ENCODE data around the gene CNTNAP5. TPM values are rescaled to one million over a fixed set of nuclear protein-coding genes. Genes with fewer than 3 reads are reported as not detected.

The CNTNAP5 gene
- polyA plus RNA-seq, 1 donor = 2.2 TPM

DNA sequence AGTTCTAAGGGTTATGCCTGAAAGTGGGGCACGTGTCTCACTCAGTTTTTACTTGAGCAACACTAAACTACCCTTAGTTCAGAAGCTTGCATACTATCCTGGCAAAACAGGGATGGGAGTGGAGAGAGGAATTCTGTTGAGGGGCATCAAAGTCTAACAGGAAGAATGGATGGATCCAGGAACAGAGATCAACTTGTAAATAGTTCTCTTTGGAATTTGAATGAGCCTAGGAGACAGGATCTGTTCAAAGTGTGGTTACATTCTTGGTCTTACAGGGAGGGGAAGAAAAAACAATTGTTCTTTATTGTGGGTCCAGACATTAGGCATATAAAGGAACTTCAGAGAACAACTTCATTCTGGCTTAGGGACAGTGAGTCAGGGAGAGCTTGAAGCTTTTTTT is 560.2 kb downstream of the CNTNAP5 start:
- DNase-seq = peak; percentile 9 to 31
- Histone ChIP-seq H3K27ac (ENCODE audit: low read length) (no peak overlapping the region), H3K4me3 (ENCODE audit: low read length) (no peak overlapping the region), H3K36me3 (ENCODE audit: control insufficient read depth, insufficient read depth, low read length) (no peaks in the 10 kb centered on the region), H3K9me3 (ENCODE audit: control insufficient read depth, low read depth, low read length) (no peaks in the 10 kb centered on the region), H3K27me3 (ENCODE audit: control insufficient read depth, insufficient read depth, low read length) (no peaks in the 10 kb centered on the region), H3K4me1 (ENCODE audit: control insufficient read depth, insufficient read depth, low read length) (peaks cover 3% of the 10 kb centered on the region)
- 80% methylated on average over 1 of the region's 1 CpG for WGBS (ENCODE audit: insufficient coverage, low lambda C conversion rate)

GRCh38 chr2:124586210-124586609 is 561.1 kb downstream of the CNTNAP5 start:
- no peak for DNase-seq
- WGBS (ENCODE audit: insufficient coverage, low lambda C conversion rate) = no CpG with 5 or more reads among the region's 3 CpGs

GRCh38 chr2:124586835-124587234 is 561.7 kb downstream of the CNTNAP5 start:
- peaks cover 3% of the 10 kb centered on the region for H3K4me1 ChIP-seq (ENCODE audit: control insufficient read depth, insufficient read depth, low read length)
- no peak overlapping the region for H3K27ac ChIP-seq (ENCODE audit: low read length)
- no peaks in the 10 kb centered on the region for H3K36me3 ChIP-seq (ENCODE audit: control insufficient read depth, insufficient read depth, low read length)
- H3K9me3 ChIP-seq (ENCODE audit: control insufficient read depth, low read depth, low read length) = no peaks in the 10 kb centered on the region
- DNase-seq = no peak
- no peaks in the 10 kb centered on the region for H3K27me3 ChIP-seq (ENCODE audit: control insufficient read depth, insufficient read depth, low read length)
- H3K4me3 ChIP-seq (ENCODE audit: low read length) = no peak overlapping the region
- WGBS (ENCODE audit: insufficient coverage, low lambda C conversion rate) = no CpG with 5 or more reads among the region's 2 CpGs

More at GRCh38 chr2:124586210-124586609, 561.1 kb downstream of the CNTNAP5 start:
- Histone ChIP-seq H3K27me3 (ENCODE audit: control insufficient read depth, insufficient read depth, low read length) (no peaks in the 10 kb centered on the region), H3K9me3 (ENCODE audit: control insufficient read depth, low read depth, low read length) (no peaks in the 10 kb centered on the region), H3K27ac (ENCODE audit: low read length) (no peak overlapping the region), H3K4me1 (ENCODE audit: control insufficient read depth, insufficient read depth, low read length) (peaks cover 3% of the 10 kb centered on the region), H3K36me3 (ENCODE audit: control insufficient read depth, insufficient read depth, low read length) (no peaks in the 10 kb centered on the region), H3K4me3 (ENCODE audit: low read length) (no peak overlapping the region)

GRCh38 chr2:124589971-124590370 is 564.9 kb downstream of the CNTNAP5 start:
- WGBS (ENCODE audit: insufficient coverage, low lambda C conversion rate) = 60% methylated on average over 1 of the region's 3 CpGs
- Histone ChIP-seq H3K9me3 (ENCODE audit: control insufficient read depth, low read depth, low read length) (no peaks in the 10 kb centered on the region), H3K4me1 (ENCODE audit: control insufficient read depth, insufficient read depth, low read length) (peaks cover 3% of the 10 kb centered on the region), H3K27me3 (ENCODE audit: control insufficient read depth, insufficient read depth, low read length) (no peaks in the 10 kb centered on the region), H3K36me3 (ENCODE audit: control insufficient read depth, insufficient read depth, low read length) (no peaks in the 10 kb centered on the region), H3K4me3 (ENCODE audit: low read length) (no peak overlapping the region), H3K27ac (ENCODE audit: low read length) (peak overlapping the region; percentile 41)
- DNase-seq = peak; percentile 36 to 88

DNA sequence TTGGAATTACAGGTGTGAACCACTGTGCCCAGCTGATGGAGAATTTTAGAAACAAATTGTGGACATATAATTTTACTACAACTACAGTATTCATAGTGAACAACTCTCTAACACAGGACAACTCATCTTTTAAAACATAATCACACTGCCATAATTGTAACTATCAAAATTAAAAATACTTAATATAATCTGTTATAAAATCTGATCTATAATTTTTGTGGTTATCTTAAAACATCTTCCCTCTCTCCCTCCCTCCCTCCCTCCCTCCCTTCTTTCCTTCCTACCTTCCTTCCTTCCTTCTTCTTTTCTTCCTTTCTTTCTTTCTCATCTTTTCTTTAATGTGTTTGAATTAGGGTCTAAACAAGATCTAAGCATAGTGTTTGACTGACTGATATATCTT is 577.7 kb downstream of the CNTNAP5 start:
- Histone ChIP-seq H3K4me1 (ENCODE audit: control insufficient read depth, insufficient read depth, low read length) (no peaks in the 10 kb centered on the region), H3K9me3 (ENCODE audit: control insufficient read depth, low read depth, low read length) (no peaks in the 10 kb centered on the region), H3K36me3 (ENCODE audit: control insufficient read depth, insufficient read depth, low read length) (no peaks in the 10 kb centered on the region), H3K27ac (ENCODE audit: low read length) (no peak overlapping the region), H3K27me3 (ENCODE audit: control insufficient read depth, insufficient read depth, low read length) (no peaks in the 10 kb centered on the region), H3K4me3 (ENCODE audit: low read length) (no peak overlapping the region)
- DNase-seq = no peak

GRCh38 chr2:124604940-124605339 is 579.9 kb downstream of the CNTNAP5 start:
- Histone ChIP-seq H3K4me3 (ENCODE audit: low read length) (no peak overlapping the region), H3K27ac (ENCODE audit: low read length) (no peak overlapping the region), H3K4me1 (ENCODE audit: control insufficient read depth, insufficient read depth, low read length) (no peaks in the 10 kb centered on the region), H3K9me3 (ENCODE audit: control insufficient read depth, low read depth, low read length) (no peaks in the 10 kb centered on the region), H3K36me3 (ENCODE audit: control insufficient read depth, insufficient read depth, low read length) (no peaks in the 10 kb centered on the region), H3K27me3 (ENCODE audit: control insufficient read depth, insufficient read depth, low read length) (no peaks in the 10 kb centered on the region)
- no CpG with 5 or more reads among the region's 2 CpGs for WGBS (ENCODE audit: insufficient coverage, low lambda C conversion rate)
- no peak for DNase-seq

DNA sequence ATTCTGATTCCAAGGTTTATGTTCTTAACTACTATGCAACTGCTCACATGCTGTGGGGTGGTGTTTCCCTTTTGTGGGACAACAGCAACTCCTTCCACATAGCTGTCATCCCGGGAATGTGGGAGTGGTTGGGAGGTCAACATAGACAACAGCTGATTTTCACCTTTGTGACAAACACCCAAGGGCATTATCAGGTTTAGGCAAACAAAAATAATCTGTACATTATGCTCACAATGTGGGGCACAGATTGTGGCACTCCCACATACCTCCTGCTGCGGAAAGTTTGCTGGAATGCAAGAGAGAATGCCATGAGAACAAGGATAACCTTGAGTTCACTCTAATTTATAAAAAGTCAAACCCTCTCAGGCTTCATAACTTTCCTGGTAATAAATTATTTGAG is 582.6 kb downstream of the CNTNAP5 start:
- no peaks in the 10 kb centered on the region for H3K9me3 ChIP-seq (ENCODE audit: control insufficient read depth, low read depth, low read length)
- WGBS (ENCODE audit: insufficient coverage, low lambda C conversion rate) = no CpG with 5 or more reads among the region's 2 CpGs
- no peak overlapping the region for H3K27ac ChIP-seq (ENCODE audit: low read length)
- no peaks in the 10 kb centered on the region for H3K27me3 ChIP-seq (ENCODE audit: control insufficient read depth, insufficient read depth, low read length)
- H3K4me3 ChIP-seq (ENCODE audit: low read length) = no peak overlapping the region
- H3K4me1 ChIP-seq (ENCODE audit: control insufficient read depth, insufficient read depth, low read length) = no peaks in the 10 kb centered on the region
- H3K36me3 ChIP-seq (ENCODE audit: control insufficient read depth, insufficient read depth, low read length) = no peaks in the 10 kb centered on the region
- DNase-seq = no peak

- 100% methylated on average over 1 of the region's 6 CpGs for WGBS (ENCODE audit: insufficient coverage, low lambda C conversion rate)
- H3K27ac ChIP-seq (ENCODE audit: low read length) = no peak overlapping the region
- H3K9me3 ChIP-seq (ENCODE audit: control insufficient read depth, low read depth, low read length) = no peaks in the 10 kb centered on the region
- no peaks in the 10 kb centered on the region for H3K4me1 ChIP-seq (ENCODE audit: control insufficient read depth, insufficient read depth, low read length)
- H3K4me3 ChIP-seq (ENCODE audit: low read length) = no peak overlapping the region
- H3K36me3 ChIP-seq (ENCODE audit: control insufficient read depth, insufficient read depth, low read length) = no peaks in the 10 kb centered on the region
- H3K27me3 ChIP-seq (ENCODE audit: control insufficient read depth, insufficient read depth, low read length) = no peaks in the 10 kb centered on the region
- DNase-seq = no peak
Measured at GRCh38 chr2:124609667-124610066, 584.6 kb downstream of the CNTNAP5 start.

- H3K9me3 ChIP-seq (ENCODE audit: control insufficient read depth, low read depth, low read length) = no peaks in the 10 kb centered on the region
- no peak overlapping the region for H3K27ac ChIP-seq (ENCODE audit: low read length)
- no peaks in the 10 kb centered on the region for H3K4me1 ChIP-seq (ENCODE audit: control insufficient read depth, insufficient read depth, low read length)
- H3K27me3 ChIP-seq (ENCODE audit: control insufficient read depth, insufficient read depth, low read length) = no peaks in the 10 kb centered on the region
- H3K4me3 ChIP-seq (ENCODE audit: low read length) = no peak overlapping the region
- DNase-seq = no peak
- H3K36me3 ChIP-seq (ENCODE audit: control insufficient read depth, insufficient read depth, low read length) = no peaks in the 10 kb centered on the region
Measured at GRCh38 chr2:124610141-124610540, 585.1 kb downstream of the CNTNAP5 start.

- no peak for DNase-seq
- Histone ChIP-seq H3K9me3 (ENCODE audit: control insufficient read depth, low read depth, low read length) (no peaks in the 10 kb centered on the region), H3K4me3 (ENCODE audit: low read length) (no peak overlapping the region), H3K4me1 (ENCODE audit: control insufficient read depth, insufficient read depth, low read length) (no peaks in the 10 kb centered on the region), H3K36me3 (ENCODE audit: control insufficient read depth, insufficient read depth, low read length) (no peaks in the 10 kb centered on the region), H3K27ac (ENCODE audit: low read length) (no peak overlapping the region), H3K27me3 (ENCODE audit: control insufficient read depth, insufficient read depth, low read length) (no peaks in the 10 kb centered on the region)
- WGBS (ENCODE audit: insufficient coverage, low lambda C conversion rate) = no CpG with 5 or more reads among the region's 10 CpGs
Measured at GRCh38 chr2:124610866-124611265, 585.8 kb downstream of the CNTNAP5 start.

- no peaks in the 10 kb centered on the region for H3K36me3 ChIP-seq (ENCODE audit: control insufficient read depth, insufficient read depth, low read length)
- H3K4me1 ChIP-seq (ENCODE audit: control insufficient read depth, insufficient read depth, low read length) = no peaks in the 10 kb centered on the region
Measured at GRCh38 chr2:124623560-124623959, 598.5 kb downstream of the CNTNAP5 start.

More at GRCh38 chr2:124623560-124623959, 598.5 kb downstream of the CNTNAP5 start:
- no peak for DNase-seq
- no peaks in the 10 kb centered on the region for H3K27me3 ChIP-seq (ENCODE audit: control insufficient read depth, insufficient read depth, low read length)
- no peak overlapping the region for H3K27ac ChIP-seq (ENCODE audit: low read length)
- H3K9me3 ChIP-seq (ENCODE audit: control insufficient read depth, low read depth, low read length) = no peaks in the 10 kb centered on the region
- H3K4me3 ChIP-seq (ENCODE audit: low read length) = no peak overlapping the region
